Measurements from ENCODE around the gene RPS6KC1. TPM values are rescaled to one million over a fixed set of nuclear protein-coding genes. Genes with fewer than 3 reads are reported as not detected.

RPS6KC1 gene
- total RNA-seq, 1 experiment from 2014 or later = 16.4 TPM

DNA sequence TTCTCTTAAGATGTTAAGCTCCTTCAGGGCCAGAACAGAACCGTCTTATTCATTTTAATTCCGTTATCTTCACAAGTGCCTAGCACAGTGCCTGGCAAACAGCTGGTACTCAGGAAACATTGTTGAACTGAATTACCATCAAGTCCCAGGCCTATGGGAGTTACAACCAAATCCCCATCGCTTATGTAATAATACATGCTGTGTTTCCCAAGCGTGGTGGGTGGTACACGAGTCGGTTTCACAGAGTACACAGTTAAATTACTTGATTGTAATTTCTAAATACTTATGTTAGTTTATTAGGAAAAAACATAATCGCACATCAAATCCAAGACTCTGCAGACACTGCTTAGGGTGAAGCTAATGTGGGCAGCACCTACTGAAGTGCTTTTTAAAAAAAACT lies 36.4 kb upstream of the RPS6KC1 start:
- H3K27ac ChIP-seq = peak overlapping the region; percentile 65
- peaks cover 15% of the 10 kb centered on the region; the same call in 1 of the 2 replicates for H3K4me1 ChIP-seq (replicated peaks; ENCODE audit: insufficient read depth)
- BruUV-seq (replicated peaks) = TSS peak; percentile 61
- H3K79me2 ChIP-seq (ENCODE audit: low read depth) = peaks cover 33% of the 10 kb centered on the region
- H3K36me3 ChIP-seq (ENCODE audit: low read depth) = 0 out of 2 replicates have a peak, but pooled peaks cover 15% of the 10 kb centered on the region
- no peaks in the 10 kb centered on the region for H3K27me3 ChIP-seq (ENCODE audit: insufficient read depth, low read depth)
- H2AFZ ChIP-seq = peak overlapping the region; percentile 92
- peak overlapping the region; percentile 92 for H3K4me2 ChIP-seq
- ChIA-PET POLR2A (ENCODE audit: unreplicated experiment) (interaction anchor here (0.5 kb wide), 1 partner anchor 214 kb away, joined by 4 read pairs; no protein-coding TSS in a partner anchor), CTCF (no interaction called here)
- H3F3A ChIP-seq (ENCODE audit: insufficient read depth, low read depth) = no peaks in the 10 kb centered on the region
- no peaks in the 10 kb centered on the region for H3K9me3 ChIP-seq (ENCODE audit: insufficient read depth, low read depth)
- intact Hi-C loops (cut with micrococcal nuclease; ENCODE audit: unreplicated experiment) = loop anchor here (1.0 to 5.0 kb wide), 2 partner anchors 37 to 1298 kb away; partner anchors contain the start of gene RPS6KC1
- no peaks in the 10 kb centered on the region for H4K20me1 ChIP-seq (ENCODE audit: insufficient read depth)
- DNase-seq = no peak
- TF ChIP-seq EZH2 (IDR thresholded peaks at IDR 0.05; ENCODE audit: low read depth) = no peak
- TF ChIP-seq, protein P1, sequence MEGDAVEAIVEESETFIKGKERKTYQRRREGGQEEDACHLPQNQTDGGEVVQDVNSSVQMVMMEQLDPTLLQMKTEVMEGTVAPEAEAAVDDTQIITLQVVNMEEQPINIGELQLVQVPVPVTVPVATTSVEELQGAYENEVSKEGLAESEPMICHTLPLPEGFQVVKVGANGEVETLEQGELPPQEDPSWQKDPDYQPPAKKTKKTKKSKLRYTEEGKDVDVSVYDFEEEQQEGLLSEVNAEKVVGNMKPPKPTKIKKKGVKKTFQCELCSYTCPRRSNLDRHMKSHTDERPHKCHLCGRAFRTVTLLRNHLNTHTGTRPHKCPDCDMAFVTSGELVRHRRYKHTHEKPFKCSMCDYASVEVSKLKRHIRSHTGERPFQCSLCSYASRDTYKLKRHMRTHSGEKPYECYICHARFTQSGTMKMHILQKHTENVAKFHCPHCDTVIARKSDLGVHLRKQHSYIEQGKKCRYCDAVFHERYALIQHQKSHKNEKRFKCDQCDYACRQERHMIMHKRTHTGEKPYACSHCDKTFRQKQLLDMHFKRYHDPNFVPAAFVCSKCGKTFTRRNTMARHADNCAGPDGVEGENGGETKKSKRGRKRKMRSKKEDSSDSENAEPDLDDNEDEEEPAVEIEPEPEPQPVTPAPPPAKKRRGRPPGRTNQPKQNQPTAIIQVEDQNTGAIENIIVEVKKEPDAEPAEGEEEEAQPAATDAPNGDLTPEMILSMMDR (conservative IDR thresholded peaks at IDR 0.05) = no peak
- H3K4me3 ChIP-seq = peak overlapping the region; percentile 81
- H3K9me2 ChIP-seq (ENCODE audit: insufficient read depth) = no peaks in the 10 kb centered on the region

DNA sequence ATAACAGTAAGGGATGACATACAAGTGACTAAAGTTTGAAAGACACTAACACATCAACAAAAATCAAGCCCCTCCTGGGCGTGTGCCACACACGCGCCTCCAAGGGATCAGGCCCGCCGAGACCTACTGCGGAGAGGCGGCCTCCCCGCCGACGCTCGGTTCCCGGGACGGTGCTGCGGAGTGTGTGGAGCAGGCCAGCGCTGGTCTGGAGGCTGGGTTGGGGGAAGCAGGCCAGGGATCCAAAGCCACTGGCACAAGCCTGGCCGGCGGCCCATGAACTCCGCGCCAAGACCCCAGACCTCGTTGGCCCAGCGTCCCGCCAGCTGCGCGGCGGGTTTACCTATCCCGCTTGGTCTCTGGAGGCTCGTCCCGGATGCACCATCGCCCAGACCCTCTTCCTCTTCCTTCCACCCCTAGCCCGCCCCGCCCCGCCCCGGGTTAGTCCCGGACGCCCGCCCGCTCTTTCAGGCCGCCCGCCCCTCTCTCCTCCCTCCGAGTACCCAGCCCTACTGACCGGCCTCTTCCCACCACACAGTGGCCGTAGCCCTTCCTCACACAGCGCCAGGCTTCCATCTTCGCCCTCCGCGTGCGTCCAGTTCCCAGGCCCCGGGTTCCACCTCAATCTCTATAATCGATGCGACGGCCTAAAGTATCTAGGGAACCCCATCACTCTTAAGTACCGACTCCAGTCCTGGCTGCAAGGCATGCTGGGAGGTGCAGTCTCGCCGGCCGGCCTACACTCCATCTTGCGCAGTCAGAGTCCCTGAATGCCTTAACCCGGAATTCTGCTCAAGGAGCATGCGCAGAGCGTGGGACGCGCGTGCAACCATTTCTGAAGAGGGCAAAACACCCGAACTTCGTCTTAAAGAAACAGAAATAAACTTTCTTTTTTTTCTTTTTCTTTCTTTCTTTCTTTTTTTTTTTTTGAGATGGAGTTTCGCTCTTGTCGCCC lies 35.7 kb upstream of the RPS6KC1 start, which contains the start of gene ANGEL2:
Gene ANGEL2, minus strand, starts transcription at position 769 of the 952 bp plus-strand sequence. Its CDS starts 196 bp downstream, at position 573.
- intact Hi-C loops (cut with micrococcal nuclease; ENCODE audit: unreplicated experiment) = loop anchor here (1.0 to 5.0 kb wide), 2 partner anchors 36 to 1297 kb away; partner anchors contain the start of gene RPS6KC1
- TSS peak; percentile 99 for BruUV-seq (replicated peaks)
- no peaks in the 10 kb centered on the region for H3K9me2 ChIP-seq (ENCODE audit: insufficient read depth)
- H3K9me3 ChIP-seq (ENCODE audit: insufficient read depth, low read depth) = no peaks in the 10 kb centered on the region
- peaks cover 33% of the 10 kb centered on the region for H3K79me2 ChIP-seq (ENCODE audit: low read depth)
- H3F3A ChIP-seq (ENCODE audit: insufficient read depth, low read depth) = no peaks in the 10 kb centered on the region
- H2AFZ ChIP-seq = peak within 1 kb of the TSS; percentile 92
- H3K27ac ChIP-seq = peak within 1 kb of the TSS; percentile 65
- H4K20me1 ChIP-seq (ENCODE audit: insufficient read depth) = no peaks in the 10 kb centered on the region
- H3K4me3 ChIP-seq = peak within 1 kb of the TSS; percentile 81
- ChIA-PET CTCF (no interaction called here), POLR2A (ENCODE audit: unreplicated experiment) (interaction anchor here (0.5 kb wide), 1 partner anchor 215 kb away, joined by 4 read pairs; no protein-coding TSS in a partner anchor)
- H3K27me3 ChIP-seq (ENCODE audit: insufficient read depth, low read depth) = no peaks in the 10 kb centered on the region
- H3K4me2 ChIP-seq = peak within 1 kb of the TSS; percentile 92
- peaks cover 15% of the 10 kb centered on the region; the same call in 1 of the 2 replicates for H3K4me1 ChIP-seq (replicated peaks; ENCODE audit: insufficient read depth)
- TF ChIP-seq, protein P1 (conservative IDR thresholded peaks at IDR 0.05) = no peak
- TF ChIP-seq EZH2 (IDR thresholded peaks at IDR 0.05; ENCODE audit: low read depth) = no peak
- 0 out of 2 replicates have a peak, but pooled peaks cover 15% of the 10 kb centered on the region for H3K36me3 ChIP-seq (ENCODE audit: low read depth)
- peak; percentile 90 to 91 for DNase-seq

DNA sequence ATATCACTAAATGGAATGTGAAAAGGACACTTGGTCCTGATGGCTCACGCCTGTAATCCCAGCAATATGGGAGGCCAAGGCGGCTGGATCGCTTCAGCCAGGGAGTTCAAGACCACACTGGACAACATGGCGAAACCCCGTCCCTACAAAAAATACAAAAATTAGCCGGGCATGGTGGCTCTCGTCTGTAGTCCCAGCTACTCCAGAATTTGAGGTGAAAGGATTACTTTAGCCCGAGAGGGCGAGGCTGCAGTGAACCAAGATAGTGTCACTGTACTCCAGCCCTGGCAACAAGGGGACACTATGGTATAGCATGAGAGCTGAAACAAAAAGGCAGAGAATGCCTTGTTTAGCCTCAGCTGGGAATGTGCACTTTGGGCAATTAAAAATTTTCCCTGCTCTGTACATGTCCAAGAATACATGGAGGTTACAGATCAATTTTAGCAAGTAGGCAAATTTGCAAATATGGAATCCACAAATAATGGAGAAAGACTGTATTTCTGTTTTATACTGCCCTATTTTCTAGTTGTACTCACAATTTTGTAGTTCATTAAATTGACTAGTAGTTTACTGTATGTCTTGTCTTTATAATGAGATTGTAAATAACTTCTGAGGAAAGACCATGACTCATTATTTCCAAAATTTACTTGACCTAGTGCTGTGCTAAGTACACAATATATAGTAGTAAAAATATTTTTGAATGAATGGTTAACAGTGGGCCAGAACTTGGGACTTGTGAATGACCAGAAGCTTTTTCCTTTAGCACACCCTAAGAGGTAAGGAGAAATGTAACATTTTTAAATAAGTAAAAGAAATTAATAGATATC lies 33.4 kb upstream of the RPS6KC1 start:
- Histone ChIP-seq H3K9me2 (ENCODE audit: insufficient read depth) (no peaks in the 10 kb centered on the region), H4K20me1 (ENCODE audit: insufficient read depth) (no peaks in the 10 kb centered on the region), H3K27me3 (ENCODE audit: insufficient read depth, low read depth) (no peaks in the 10 kb centered on the region), H3K4me2 (no peak overlapping the region), H3K79me2 (ENCODE audit: low read depth) (peaks cover 25% of the 10 kb centered on the region), H3K36me3 (ENCODE audit: low read depth) (no peaks in the 10 kb centered on the region), H2AFZ (no peak overlapping the region), H3F3A (ENCODE audit: insufficient read depth, low read depth) (no peaks in the 10 kb centered on the region; the same call in 1 of the 2 replicates), H3K4me1 (replicated peaks; ENCODE audit: insufficient read depth) (peaks cover 15% of the 10 kb centered on the region; the same call in 1 of the 2 replicates), H3K27ac (no peak overlapping the region), H3K9me3 (ENCODE audit: insufficient read depth, low read depth) (no peaks in the 10 kb centered on the region), H3K4me3 (no peak overlapping the region)
- intact Hi-C loops (cut with micrococcal nuclease; ENCODE audit: unreplicated experiment) = loop anchor here (5.0 kb wide), 1 partner anchor 1295 kb away; no protein-coding TSS in a partner anchor
- no peak for DNase-seq
- BruUV-seq (replicated peaks) = no TSS peak
- CTCF ChIA-PET = no interaction called here
- TF ChIP-seq, protein P1 (conservative IDR thresholded peaks at IDR 0.05) = no peak
- TF ChIP-seq EZH2 (IDR thresholded peaks at IDR 0.05; ENCODE audit: low read depth) = no peak
- POLR2A ChIA-PET (ENCODE audit: unreplicated experiment) = no interaction called here

Data from PC-9 (cell line).